B cell (primary cell): ENCODE measurements around the gene FRMD3. TPM values are rescaled to one million over a fixed set of nuclear protein-coding genes. Genes with fewer than 3 reads are reported as not detected.
A peak's percentile ranks its signal among the peaks of the same experiment; 100 is the strongest.

Source experiments
- ATAC-seq: fragments of 200-7000 bp; cut with Tn5 transposase; one replicate; pipeline ENCODE4 v1.10.0; 2021; ENCODE audit warnings: low read depth, mild to moderate bottlenecking, moderate number of reproducible peaks, moderate library complexity
- CTCF ChIA-PET: fragments of 350-600 bp; sonication (Branson Sonifier 250); formaldehyde crosslinking; loops from one replicate; lab custom pipeline; 2021; ENCODE audit warnings: antibody characterized with exemption, inconsistent platforms; lab: Charles Lee
- POLR2A ChIA-PET: fragments of 350-600 bp; sonication (Branson Sonifier 250); formaldehyde crosslinking; loops from one replicate; lab custom pipeline; 2021; ENCODE audit warnings: antibody characterized with exemption; lab: Charles Lee
- DNase-seq: peaks from one replicate; pipeline ENCODE4 v3.0.0; 2013
- H2AFZ ChIP-seq: 2 replicates; pipeline ENCODE4 v1.6.1; 2012; ENCODE audit warnings: mild to moderate bottlenecking, low read depth, low read length; ENCODE audit not compliant: insufficient read depth, poor library complexity, severe bottlenecking
- H3K27ac ChIP-seq, 2 donors: 1 replicate in 1 of 2; 2 replicates in 1 of 2; pipeline ENCODE4 v1.5.1; 2012 to 2013; ENCODE audit warnings: low read length in 2 of 2, mild to moderate bottlenecking in 2 of 2, moderate library complexity in 1 of 2
- H3K27me3 ChIP-seq, 4 experiments: fragments of 200-600 bp in 1 of 4; sonication (generic) in 1 of 4; replicated peaks in 1 of 4; 1 replicate in 2 of 4; 2 replicates in 2 of 4; pipeline versions ENCODE4 v1.6.1 to v1.7.0; 2013 to 2016; ENCODE audit warnings: low read length in 3 of 4, mild to moderate bottlenecking in 2 of 4, mixed read lengths in 1 of 4, moderate library complexity in 1 of 4; ENCODE audit not compliant: insufficient read depth in 4 of 4, control insufficient read depth in 3 of 4; ENCODE audit errors: control extremely low read depth in 1 of 4
- H3K36me3 ChIP-seq, 2 experiments: replicated peaks in 1 of 2; 1 replicate in 1 of 2; 2 replicates in 1 of 2; pipeline versions ENCODE4 v1.6.1 to v1.7.1; 2013; ENCODE audit warnings: low read length in 1 of 2; ENCODE audit not compliant: insufficient read depth in 2 of 2, control insufficient read depth in 1 of 2; ENCODE audit errors: control extremely low read depth in 1 of 2, extremely low read depth in 1 of 2
- H3K4me1 ChIP-seq, 2 donors: fragments of 200-600 bp in 1 of 2; sonication (generic) in 1 of 2; 1 replicate in 1 of 2; 2 replicates in 1 of 2; pipeline versions ENCODE4 v1.5.1 to v1.6.1; 2013 to 2017; ENCODE audit warnings: low read length in 2 of 2; ENCODE audit not compliant: control insufficient read depth in 2 of 2, insufficient read depth in 2 of 2
- H3K4me2 ChIP-seq: replicated peaks from 2 replicates; pipeline ENCODE3; 2012; ENCODE audit warnings: mild to moderate bottlenecking, low read depth, low read length; ENCODE audit not compliant: poor library complexity, severe bottlenecking
- H3K4me3 ChIP-seq, 5 experiments: fragments of 200-600 bp in 1 of 5; sonication (generic) in 1 of 5; 1 replicate in 3 of 5; 2 replicates in 2 of 5; pipeline versions ENCODE4 v1.5.1 to v1.7.0; 2011 to 2016; ENCODE audit warnings: low read length in 4 of 5, mild to moderate bottlenecking in 4 of 5, low read depth in 2 of 5, control low read depth in 1 of 5, moderate library complexity in 1 of 5; ENCODE audit not compliant: insufficient read depth in 1 of 5; ENCODE audit errors: control extremely low read depth in 1 of 5, extremely low read depth in 1 of 5
- H3K79me2 ChIP-seq: fragments of 200-600 bp; sonication (generic); one replicate; pipeline ENCODE4 v1.6.0; 2016; ENCODE audit warnings: low read length; ENCODE audit not compliant: control insufficient read depth, insufficient read depth
- H3K9ac ChIP-seq: fragments of 200-600 bp; sonication (generic); 2 replicates; pipeline ENCODE4 v1.6.1; 2017; ENCODE audit warnings: mild to moderate bottlenecking, low read length, moderate library complexity
- H3K9me3 ChIP-seq, 3 donors: one replicate each; pipeline versions ENCODE4 v1.6.1 to v1.7.1; 2013; ENCODE audit warnings: low read length in 2 of 3; ENCODE audit not compliant: control insufficient read depth in 2 of 3, insufficient read depth in 1 of 3; ENCODE audit errors: control extremely low read depth in 1 of 3
- H4K20me1 ChIP-seq: 2 replicates; pipeline ENCODE4 v1.6.0; 2012; ENCODE audit warnings: mild to moderate bottlenecking, low read length; ENCODE audit not compliant: insufficient read depth, control insufficient read depth, poor library complexity, severe bottlenecking
- H3K27ac Mint-ChIP-seq: one replicate; pipeline ENCODE4 v1.8.0; 2021; ENCODE audit warnings: mixed read lengths
- H3K27me3 Mint-ChIP-seq: one replicate; pipeline ENCODE4 v1.8.0; 2021; ENCODE audit warnings: mixed read lengths
- H3K4me1 Mint-ChIP-seq: one replicate; pipeline ENCODE4 v1.8.0; 2021; ENCODE audit warnings: mixed read lengths
- H3K4me3 Mint-ChIP-seq: one replicate; pipeline ENCODE4 v1.8.0; 2021; ENCODE audit warnings: mixed read lengths
- H3K9me3 Mint-ChIP-seq: one replicate; pipeline ENCODE4 v1.8.0; 2022; ENCODE audit warnings: mixed read lengths; ENCODE audit not compliant: insufficient read depth
- EZH2 ChIP-seq: IDR thresholded peaks from 2 replicates; pipeline ENCODE4 v1.6.1; 2012; ENCODE audit warnings: borderline replicate concordance, low read depth, mild to moderate bottlenecking, moderate library complexity, low read length; ENCODE audit not compliant: insufficient read depth, poor library complexity, severe bottlenecking
- WGBS: methylation state at CpG from one replicate; pipeline ENCODE4 v1.1.5; 2013; ENCODE audit warnings: missing lambda C conversion rate; ENCODE audit not compliant: insufficient coverage; 5-methylcytosine and 5-hydroxymethylcytosine counted together
- intact Hi-C: fragments of 100-400 bp; cut with micrococcal nuclease; formaldehyde crosslinking; loops from one replicate; pipeline ENCODE4 v1.10.0; 2022
- polyA plus RNA-seq: library from polyadenylated mRNA; depleted of rRNA; stranded (reverse); fragments of >200 nt; gene quantifications from 2 replicates; pipeline ENCODE4 v1.2.3, GENCODE V29; 2012
- total RNA-seq, 2 donors: library from RNA; stranded (reverse); fragments of 120-200 nt in 1 of 2; gene quantifications; 1 replicate in 1 of 2; 2 replicates in 1 of 2; pipeline versions ENCODE4 v1.2.3 to v1.2.4, GENCODE V29; 2013 to 2022
- TF ChIP-seq, protein P1 (sequence below): fragments of 200-600 bp; IDR thresholded peaks from one replicate; pipeline ENCODE4 v1.8.0; 2022; ENCODE audit warnings: antibody characterized with exemption, mild to moderate bottlenecking

Gene FRMD3
- total and polyA plus RNA-seq, 2 donors (not counting 1 experiment from before 2014, with no cell fraction given): 0.37 to 0.49 TPM

DNA sequence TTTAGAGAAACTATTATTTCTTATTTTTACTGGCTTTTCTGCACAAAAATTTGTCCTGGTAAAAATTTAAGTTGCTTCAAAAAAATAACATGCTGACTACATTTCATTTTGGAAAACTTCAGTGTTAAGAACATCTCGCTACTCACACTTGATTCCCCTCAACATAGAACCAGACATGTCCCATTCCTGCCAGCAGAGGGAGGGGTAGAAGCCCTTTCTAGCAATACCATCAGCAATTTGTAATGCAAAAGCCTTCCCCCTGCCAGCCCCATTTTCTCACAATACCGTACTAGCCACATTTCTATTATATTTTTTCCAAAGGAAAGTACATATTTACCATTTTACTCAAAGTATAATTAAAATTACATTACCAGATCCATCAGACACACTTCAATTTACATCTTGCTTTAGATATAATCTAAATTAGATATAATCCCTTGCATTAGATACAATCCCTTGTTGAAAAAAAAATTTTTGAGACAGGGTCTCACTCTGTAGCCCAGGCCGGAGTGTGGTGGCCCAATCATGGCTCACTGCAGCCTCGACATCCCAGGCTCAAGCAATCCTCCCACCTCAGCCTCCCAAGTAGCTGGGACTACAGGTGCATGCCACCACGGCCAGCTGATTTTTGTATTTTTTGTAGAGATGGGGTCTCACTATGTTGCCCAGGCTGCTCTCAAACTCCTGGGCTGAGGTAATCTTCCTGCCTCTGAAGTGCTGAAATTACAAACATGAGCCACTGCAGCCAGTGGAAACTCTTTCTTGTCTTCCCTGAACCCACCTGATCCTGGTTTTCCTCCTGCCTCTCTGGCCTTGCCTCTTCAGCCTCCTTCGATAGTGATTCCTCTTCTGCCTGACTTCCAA is 45.2 kb upstream of the FRMD3 start:
- Histone ChIP-seq H2AFZ (no peak overlapping the region), H3K79me2 (no peaks in the 10 kb centered on the region), H3K4me3 (no peak overlapping the region), H3K27ac (no peak overlapping the region), H3K9me3 (no peaks in the 10 kb centered on the region), H3K36me3 (no peaks in the 10 kb centered on the region), H3K9ac (no peak overlapping the region), H3K27me3 (no peaks in the 10 kb centered on the region), H3K4me1 (no peaks in the 10 kb centered on the region), H3K4me2 (no peak overlapping the region), H4K20me1 (no peaks in the 10 kb centered on the region)
- ATAC-seq: peak; percentile 31
- intact Hi-C loops: loop anchor here (1.0 to 2.0 kb wide), 3 partner anchors 61 to 329 kb away; no protein-coding TSS in a partner anchor
- TF ChIP-seq, protein P1, sequence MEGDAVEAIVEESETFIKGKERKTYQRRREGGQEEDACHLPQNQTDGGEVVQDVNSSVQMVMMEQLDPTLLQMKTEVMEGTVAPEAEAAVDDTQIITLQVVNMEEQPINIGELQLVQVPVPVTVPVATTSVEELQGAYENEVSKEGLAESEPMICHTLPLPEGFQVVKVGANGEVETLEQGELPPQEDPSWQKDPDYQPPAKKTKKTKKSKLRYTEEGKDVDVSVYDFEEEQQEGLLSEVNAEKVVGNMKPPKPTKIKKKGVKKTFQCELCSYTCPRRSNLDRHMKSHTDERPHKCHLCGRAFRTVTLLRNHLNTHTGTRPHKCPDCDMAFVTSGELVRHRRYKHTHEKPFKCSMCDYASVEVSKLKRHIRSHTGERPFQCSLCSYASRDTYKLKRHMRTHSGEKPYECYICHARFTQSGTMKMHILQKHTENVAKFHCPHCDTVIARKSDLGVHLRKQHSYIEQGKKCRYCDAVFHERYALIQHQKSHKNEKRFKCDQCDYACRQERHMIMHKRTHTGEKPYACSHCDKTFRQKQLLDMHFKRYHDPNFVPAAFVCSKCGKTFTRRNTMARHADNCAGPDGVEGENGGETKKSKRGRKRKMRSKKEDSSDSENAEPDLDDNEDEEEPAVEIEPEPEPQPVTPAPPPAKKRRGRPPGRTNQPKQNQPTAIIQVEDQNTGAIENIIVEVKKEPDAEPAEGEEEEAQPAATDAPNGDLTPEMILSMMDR: peak; percentile 76
- no peak for TF ChIP-seq EZH2
- DNase-seq: peak; percentile 44
- CTCF ChIA-PET: no interaction called here
- WGBS: 72% methylated on average over 2 of the region's 6 CpGs
- no peaks in the 10 kb centered on the region for H3K4me1 Mint-ChIP-seq
- H3K4me3 Mint-ChIP-seq: no peak overlapping the region
- POLR2A ChIA-PET: no interaction called here
- no peaks in the 10 kb centered on the region for H3K27me3 Mint-ChIP-seq
- H3K27ac Mint-ChIP-seq: no peak overlapping the region
- no peaks in the 10 kb centered on the region for H3K9me3 Mint-ChIP-seq

DNA sequence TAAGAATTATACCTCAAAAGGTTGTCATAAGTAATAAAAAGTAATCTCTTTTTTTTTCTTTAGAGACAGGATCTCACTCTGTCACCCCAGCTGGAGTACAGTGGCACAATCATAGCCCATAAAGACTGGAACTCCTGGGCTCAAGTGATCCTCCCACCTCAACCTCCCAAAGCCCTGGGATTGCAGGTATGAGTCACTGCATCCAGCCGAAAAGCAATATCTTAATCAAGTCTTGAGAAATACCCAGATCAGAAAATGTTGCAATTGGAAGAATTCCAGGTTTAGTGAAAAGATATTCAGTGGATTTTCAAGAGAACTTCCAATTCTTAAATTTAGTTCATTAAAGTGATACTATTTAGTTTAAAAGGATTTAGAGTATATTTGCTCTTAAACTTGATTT is 43.8 kb upstream of the FRMD3 start:
- Histone ChIP-seq H3K4me1 (no peaks in the 10 kb centered on the region), H3K9ac (no peak overlapping the region), H3K27me3 (no peaks in the 10 kb centered on the region), H3K9me3 (no peaks in the 10 kb centered on the region), H4K20me1 (no peaks in the 10 kb centered on the region), H3K4me2 (no peak overlapping the region), H3K36me3 (no peaks in the 10 kb centered on the region), H2AFZ (no peak overlapping the region), H3K79me2 (no peaks in the 10 kb centered on the region), H3K27ac (no peak overlapping the region), H3K4me3 (no peak overlapping the region)
- ChIA-PET CTCF (no interaction called here), POLR2A (no interaction called here)
- Mint-ChIP-seq H3K9me3 (peaks cover 3% of the 10 kb centered on the region), H3K27me3 (no peaks in the 10 kb centered on the region), H3K4me1 (no peaks in the 10 kb centered on the region), H3K27ac (no peak overlapping the region), H3K4me3 (no peak overlapping the region)
- intact Hi-C loops: loop anchor here (2.0 kb wide), 2 partner anchors 59 to 331 kb away; no protein-coding TSS in a partner anchor
- WGBS: no CpG with 5 or more reads among the region's 1 CpG
- ATAC-seq (no peak), DNase-seq (no peak)
- no peak for TF ChIP-seq EZH2
- TF ChIP-seq, protein P1: no peak
